Chondrocyte (in vitro differentiated cells): ENCODE results near the gene ATF6. TPM values are rescaled to one million over a fixed set of nuclear protein-coding genes. Genes with fewer than 3 reads are reported as not detected.

ENCODE experiments used
- DNase-seq: peaks from one replicate; pipeline ENCODE4 v3.0.0; 2021; ENCODE audit warnings: mixed read lengths, low spot score
- H3K27ac Mint-ChIP-seq: one replicate; pipeline ENCODE4 v1.8.0; 2021; ENCODE audit warnings: mild to moderate bottlenecking, moderate library complexity, mixed read lengths; ENCODE audit not compliant: unreplicated experiment
- H3K27me3 Mint-ChIP-seq: 2 replicates; pipeline ENCODE4 v1.8.0; 2021; ENCODE audit warnings: low read depth, mixed read lengths
- H3K36me3 Mint-ChIP-seq: 2 replicates; pipeline ENCODE4 v1.8.0; 2021; ENCODE audit warnings: low read depth, mixed read lengths
- H3K4me1 Mint-ChIP-seq: 2 replicates; pipeline ENCODE4 v1.8.0; 2021; ENCODE audit warnings: low read depth, mild to moderate bottlenecking, mixed read lengths
- H3K4me3 Mint-ChIP-seq: one replicate; pipeline ENCODE4 v1.8.0; 2021; ENCODE audit warnings: mild to moderate bottlenecking, moderate library complexity, mixed read lengths; ENCODE audit not compliant: unreplicated experiment
- H3K9me3 Mint-ChIP-seq: 2 replicates; pipeline ENCODE4 v1.8.0; 2021; ENCODE audit warnings: low read depth, mixed read lengths
- CTCF ChIP-seq: fragments of 200-600 bp; sonication (generic); IDR thresholded peaks from 2 replicates; pipeline ENCODE4 v1.5.0; 2021; ENCODE audit warnings: antibody characterized with exemption, mild to moderate bottlenecking, moderate library complexity
- total RNA-seq: library from RNA; stranded (reverse); gene quantifications from 3 replicates; pipeline ENCODE4 v1.2.1, GENCODE V29; 2021

Gene ATF6
- total RNA-seq, 1 donor from 2014 or later, result 29.1 TPM

- peaks cover 18% of the 10 kb centered on the region for H3K36me3 Mint-ChIP-seq
- peaks cover 11% of the 10 kb centered on the region for H3K9me3 Mint-ChIP-seq
- no peak for TF ChIP-seq CTCF
- H3K27me3 Mint-ChIP-seq, result no peaks in the 10 kb centered on the region
- no peak for DNase-seq
- peaks cover 17% of the 10 kb centered on the region for H3K4me1 Mint-ChIP-seq
- H3K4me3 Mint-ChIP-seq, result no peak overlapping the region
- H3K27ac Mint-ChIP-seq, result no peak overlapping the region
Measured at GRCh38 chr1:161810780-161811179, 44.7 kb downstream of the ATF6 start.

- Mint-ChIP-seq H3K9me3 (no peaks in the 10 kb centered on the region), H3K27ac (no peak overlapping the region), H3K4me1 (peaks cover 6% of the 10 kb centered on the region), H3K36me3 (peaks cover 5% of the 10 kb centered on the region), H3K27me3 (no peaks in the 10 kb centered on the region), H3K4me3 (no peak overlapping the region)
- DNase-seq, result no peak
- TF ChIP-seq CTCF, result no peak
Measured at GRCh38 chr1:161816201-161816600, 50.1 kb downstream of the ATF6 start.

GRCh38 chr1:161817176-161817730, 51.1 kb downstream of the ATF6 start:
- H3K27ac Mint-ChIP-seq, result no peak overlapping the region
- no peaks in the 10 kb centered on the region for H3K27me3 Mint-ChIP-seq
- peaks cover 6% of the 10 kb centered on the region for H3K4me1 Mint-ChIP-seq
- no peaks in the 10 kb centered on the region for H3K9me3 Mint-ChIP-seq
- peaks cover 6% of the 10 kb centered on the region for H3K36me3 Mint-ChIP-seq
- DNase-seq, result no peak
- no peak overlapping the region for H3K4me3 Mint-ChIP-seq
- TF ChIP-seq CTCF, result no peak

GRCh38 chr1:161820914-161821313, 54.8 kb downstream of the ATF6 start:
- no peaks in the 10 kb centered on the region for H3K27me3 Mint-ChIP-seq
- no peak for DNase-seq
- no peaks in the 10 kb centered on the region for H3K9me3 Mint-ChIP-seq
- no peak for TF ChIP-seq CTCF
- H3K4me1 Mint-ChIP-seq, result peaks cover 6% of the 10 kb centered on the region
- H3K36me3 Mint-ChIP-seq, result peaks cover 6% of the 10 kb centered on the region
- H3K27ac Mint-ChIP-seq, result no peak overlapping the region
- no peak overlapping the region for H3K4me3 Mint-ChIP-seq

GRCh38 chr1:161824618-161825017, 58.5 kb downstream of the ATF6 start:
- Mint-ChIP-seq H3K4me1 (peaks cover 6% of the 10 kb centered on the region), H3K27ac (no peak overlapping the region), H3K9me3 (no peaks in the 10 kb centered on the region), H3K27me3 (no peaks in the 10 kb centered on the region), H3K36me3 (peaks cover 13% of the 10 kb centered on the region), H3K4me3 (no peak overlapping the region)
- TF ChIP-seq CTCF, result no peak
- no peak for DNase-seq
